ENCODE data around the gene CRLF2.
"Not testable (repeated sequence)": the region's sequence is repeated elsewhere in the genome, so short reads cannot be mapped to it uniquely, and the experiment has no call there.

CRLF2 gene

GRCh38 chrX:1164322-1165288 is 47.8 kb downstream of the CRLF2 start:
- TF ChIP-seq, protein P1, sequence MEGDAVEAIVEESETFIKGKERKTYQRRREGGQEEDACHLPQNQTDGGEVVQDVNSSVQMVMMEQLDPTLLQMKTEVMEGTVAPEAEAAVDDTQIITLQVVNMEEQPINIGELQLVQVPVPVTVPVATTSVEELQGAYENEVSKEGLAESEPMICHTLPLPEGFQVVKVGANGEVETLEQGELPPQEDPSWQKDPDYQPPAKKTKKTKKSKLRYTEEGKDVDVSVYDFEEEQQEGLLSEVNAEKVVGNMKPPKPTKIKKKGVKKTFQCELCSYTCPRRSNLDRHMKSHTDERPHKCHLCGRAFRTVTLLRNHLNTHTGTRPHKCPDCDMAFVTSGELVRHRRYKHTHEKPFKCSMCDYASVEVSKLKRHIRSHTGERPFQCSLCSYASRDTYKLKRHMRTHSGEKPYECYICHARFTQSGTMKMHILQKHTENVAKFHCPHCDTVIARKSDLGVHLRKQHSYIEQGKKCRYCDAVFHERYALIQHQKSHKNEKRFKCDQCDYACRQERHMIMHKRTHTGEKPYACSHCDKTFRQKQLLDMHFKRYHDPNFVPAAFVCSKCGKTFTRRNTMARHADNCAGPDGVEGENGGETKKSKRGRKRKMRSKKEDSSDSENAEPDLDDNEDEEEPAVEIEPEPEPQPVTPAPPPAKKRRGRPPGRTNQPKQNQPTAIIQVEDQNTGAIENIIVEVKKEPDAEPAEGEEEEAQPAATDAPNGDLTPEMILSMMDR (IDR thresholded peaks at IDR 0.05; ENCODE audit: low read depth, low read length), result no peak
- no peak for DNase-seq (ENCODE audit: low read depth, low spot score)
- no peak overlapping the region for H3K4me3 ChIP-seq (ENCODE audit: low read depth, low read length)
- in situ Hi-C loops (cut with HindIII; ENCODE audit: low sequenced_read_pairs), result no loop called here

GRCh38 chrX:1163231-1163630 is 49.2 kb downstream of the CRLF2 start:
- in situ Hi-C loops (cut with HindIII; ENCODE audit: low sequenced_read_pairs), result no loop called here
- TF ChIP-seq, protein P1 (IDR thresholded peaks at IDR 0.05; ENCODE audit: low read depth, low read length), result no peak
- no peak for DNase-seq (ENCODE audit: low read depth, low spot score)
- no peak overlapping the region for H3K4me3 ChIP-seq (ENCODE audit: low read depth, low read length)

- in situ Hi-C loops (cut with HindIII; ENCODE audit: low sequenced_read_pairs), result no loop called here
- TF ChIP-seq, protein P1 (IDR thresholded peaks at IDR 0.05; ENCODE audit: low read depth, low read length), result no peak
- DNase-seq (ENCODE audit: low read depth, low spot score), result no peak
- no peak overlapping the region for H3K4me3 ChIP-seq (ENCODE audit: low read depth, low read length)
These were observed 50.1 kb downstream of the CRLF2 start for GRCh38 chrX:1162119-1162916.

DNA sequence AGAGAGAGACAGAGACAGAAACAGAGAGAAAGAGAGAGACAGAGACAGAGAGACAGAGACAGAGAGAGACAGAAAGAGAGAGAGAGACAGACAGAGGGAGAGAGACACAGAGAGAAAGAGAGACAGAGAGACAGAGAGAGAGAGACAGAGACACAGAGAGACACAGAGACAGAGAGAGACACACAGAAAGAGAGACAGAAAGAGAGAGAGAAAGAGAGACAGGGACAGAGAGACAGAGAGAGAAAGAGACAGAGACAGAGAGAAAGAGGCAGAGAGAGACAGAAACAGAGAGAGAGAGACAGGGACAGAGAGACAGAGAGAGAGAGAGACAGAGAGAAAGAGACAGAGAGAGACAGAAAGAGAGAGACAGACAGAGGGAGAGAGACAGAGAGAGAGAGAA is 52.9 kb downstream of the CRLF2 start:
- TF ChIP-seq, protein P1 (IDR thresholded peaks at IDR 0.05; ENCODE audit: low read depth, low read length), result no peak
- no peak overlapping the region for H3K4me3 ChIP-seq (ENCODE audit: low read depth, low read length)
- in situ Hi-C loops (cut with HindIII; ENCODE audit: low sequenced_read_pairs), result no loop called here

GRCh38 chrX:1156681-1157455 is 55.6 kb downstream of the CRLF2 start:
- DNase-seq (ENCODE audit: low read depth, low spot score); H3K4me3 ChIP-seq (ENCODE audit: low read depth, low read length); in situ Hi-C loops (cut with HindIII; ENCODE audit: low sequenced_read_pairs): not testable (repeated sequence)

More for the DNA sequence above, 52.9 kb downstream of the CRLF2 start:
- no peak for DNase-seq (ENCODE audit: low read depth, low spot score)

- no peak overlapping the region for H3K4me3 ChIP-seq (ENCODE audit: low read depth, low read length)
- in situ Hi-C loops (cut with HindIII; ENCODE audit: low sequenced_read_pairs), result no loop called here
- TF ChIP-seq, protein P1 (IDR thresholded peaks at IDR 0.05; ENCODE audit: low read depth, low read length), result no peak
These were observed 58.5 kb downstream of the CRLF2 start for GRCh38 chrX:1153940-1154339.

More at GRCh38 chrX:1153940-1154339, 58.5 kb downstream of the CRLF2 start:
- DNase-seq (ENCODE audit: low read depth, low spot score), result no peak
